Measurements from ENCODE around the gene REG4.
"Not testable (repeated sequence)": the region's sequence is repeated elsewhere in the genome, so short reads cannot be mapped to it uniquely, and the experiment has no call there.

REG4 gene

GRCh38 chr1:119838236-119838635 lies 27.0 kb upstream of the REG4 start:
- H3K27me3 ChIP-seq (ENCODE audit: low read depth, low read length) = no peaks in the 10 kb centered on the region
- TF ChIP-seq CTCF (IDR thresholded peaks at IDR 0.05; ENCODE audit: low read depth, low read length) = no peak
- no peak for TF ChIP-seq EZH2phosphoT487 (IDR thresholded peaks at IDR 0.05; ENCODE audit: low read depth)
- H2AFZ ChIP-seq (ENCODE audit: low read depth, low read length) = no peak overlapping the region
- no peak overlapping the region for H3K9ac ChIP-seq (ENCODE audit: low read length)
- no peaks in the 10 kb centered on the region for H3K36me3 ChIP-seq (replicated peaks; ENCODE audit: low read depth, low read length)
- H3K27ac ChIP-seq (ENCODE audit: low read length) = no peak overlapping the region
- H3K4me3 ChIP-seq (ENCODE audit: low read length) = peak overlapping the region; percentile 9; the same call in 1 of the 2 replicates
- H3K4me1 ChIP-seq (ENCODE audit: low read length) = peaks cover 21% of the 10 kb centered on the region
- no peaks in the 10 kb centered on the region for H3K9me3 ChIP-seq (ENCODE audit: insufficient read depth, low read length)
- no peaks in the 10 kb centered on the region for H4K20me1 ChIP-seq (ENCODE audit: insufficient read depth, low read length)
- no peaks in the 10 kb centered on the region for H3K79me2 ChIP-seq (ENCODE audit: low read length)
- peak overlapping the region; percentile 15; the same call in 1 of the 2 replicates for H3K4me2 ChIP-seq (ENCODE audit: low read length)

GRCh38 chr1:119834990-119835389 lies 23.7 kb upstream of the REG4 start:
- no peak overlapping the region for H3K27ac ChIP-seq (ENCODE audit: low read length)
- no peak for TF ChIP-seq CTCF (IDR thresholded peaks at IDR 0.05; ENCODE audit: low read depth, low read length)
- no peak for TF ChIP-seq EZH2phosphoT487 (IDR thresholded peaks at IDR 0.05; ENCODE audit: low read depth)
- H3K36me3 ChIP-seq (replicated peaks; ENCODE audit: low read depth, low read length) = no peaks in the 10 kb centered on the region
- peaks cover 7% of the 10 kb centered on the region; the same call in 1 of the 2 replicates for H3K27me3 ChIP-seq (ENCODE audit: low read depth, low read length)
- H4K20me1 ChIP-seq (ENCODE audit: insufficient read depth, low read length) = no peaks in the 10 kb centered on the region
- no peak overlapping the region for H2AFZ ChIP-seq (ENCODE audit: low read depth, low read length)
- no peaks in the 10 kb centered on the region for H3K79me2 ChIP-seq (ENCODE audit: low read length)
- H3K4me1 ChIP-seq (ENCODE audit: low read length) = peaks cover 21% of the 10 kb centered on the region
- no peak overlapping the region for H3K4me2 ChIP-seq (ENCODE audit: low read length)
- H3K4me3 ChIP-seq (ENCODE audit: low read length) = no peak overlapping the region
- no peak overlapping the region for H3K9ac ChIP-seq (ENCODE audit: low read length)
- no peaks in the 10 kb centered on the region for H3K9me3 ChIP-seq (ENCODE audit: insufficient read depth, low read length)

- Histone ChIP-seq H3K79me2 (ENCODE audit: low read length) (no peaks in the 10 kb centered on the region), H4K20me1 (ENCODE audit: insufficient read depth, low read length) (no peaks in the 10 kb centered on the region), H3K4me1 (ENCODE audit: low read length) (no peaks in the 10 kb centered on the region), H3K36me3 (replicated peaks; ENCODE audit: low read depth, low read length) (no peaks in the 10 kb centered on the region), H3K4me2 (ENCODE audit: low read length) (no peak overlapping the region), H3K9ac (ENCODE audit: low read length) (no peak overlapping the region), H3K27ac (ENCODE audit: low read length) (no peak overlapping the region), H3K9me3 (ENCODE audit: insufficient read depth, low read length) (no peaks in the 10 kb centered on the region), H2AFZ (ENCODE audit: low read depth, low read length) (no peak overlapping the region), H3K27me3 (ENCODE audit: low read depth, low read length) (peaks cover 10% of the 10 kb centered on the region; the same call in 1 of the 2 replicates), H3K4me3 (ENCODE audit: low read length) (no peak overlapping the region)
- TF ChIP-seq CTCF (IDR thresholded peaks at IDR 0.05; ENCODE audit: low read depth, low read length) (no peak), EZH2phosphoT487 (IDR thresholded peaks at IDR 0.05; ENCODE audit: low read depth) (no peak)
Measured at GRCh38 chr1:119831027-119831426, 19.8 kb upstream of the REG4 start.

GRCh38 chr1:119829625-119830024 lies 18.4 kb upstream of the REG4 start:
- H3K9me3 ChIP-seq (ENCODE audit: insufficient read depth, low read length) = no peaks in the 10 kb centered on the region
- no peaks in the 10 kb centered on the region for H4K20me1 ChIP-seq (ENCODE audit: insufficient read depth, low read length)
- no peak for TF ChIP-seq CTCF (IDR thresholded peaks at IDR 0.05; ENCODE audit: low read depth, low read length)
- no peak for TF ChIP-seq EZH2phosphoT487 (IDR thresholded peaks at IDR 0.05; ENCODE audit: low read depth)
- no peak overlapping the region for H3K4me3 ChIP-seq (ENCODE audit: low read length)
- no peaks in the 10 kb centered on the region for H3K4me1 ChIP-seq (ENCODE audit: low read length)
- no peak overlapping the region for H3K4me2 ChIP-seq (ENCODE audit: low read length)
- no peak overlapping the region for H2AFZ ChIP-seq (ENCODE audit: low read depth, low read length)
- H3K27ac ChIP-seq (ENCODE audit: low read length) = no peak overlapping the region
- peaks cover 10% of the 10 kb centered on the region; the same call in 1 of the 2 replicates for H3K27me3 ChIP-seq (ENCODE audit: low read depth, low read length)
- H3K36me3 ChIP-seq (replicated peaks; ENCODE audit: low read depth, low read length) = no peaks in the 10 kb centered on the region
- H3K9ac ChIP-seq (ENCODE audit: low read length) = no peak overlapping the region
- no peaks in the 10 kb centered on the region for H3K79me2 ChIP-seq (ENCODE audit: low read length)

GRCh38 chr1:119829006-119829405 lies 17.7 kb upstream of the REG4 start:
- not testable (repeated sequence) for H3K9ac ChIP-seq (ENCODE audit: low read length); H3K36me3 ChIP-seq (replicated peaks; ENCODE audit: low read depth, low read length); H3K79me2 ChIP-seq (ENCODE audit: low read length); H3K4me1 ChIP-seq (ENCODE audit: low read length); H3K4me2 ChIP-seq (ENCODE audit: low read length); H3K27ac ChIP-seq (ENCODE audit: low read length); H3K9me3 ChIP-seq (ENCODE audit: insufficient read depth, low read length); H2AFZ ChIP-seq (ENCODE audit: low read depth, low read length); H4K20me1 ChIP-seq (ENCODE audit: insufficient read depth, low read length); H3K4me3 ChIP-seq (ENCODE audit: low read length)
- peaks cover 10% of the 10 kb centered on the region; the same call in 1 of the 2 replicates for H3K27me3 ChIP-seq (ENCODE audit: low read depth, low read length)

All from OCI-LY3 (cell line).